ENCODE data around the gene NUDT13. TPM values are rescaled to one million over a fixed set of nuclear protein-coding genes. Genes with fewer than 3 reads are reported as not detected.

Gene NUDT13
- 0.73 and 0.86 TPM in 2 replicates for total RNA-seq

- intact Hi-C loops (cut with micrococcal nuclease) = no loop called here
These were observed at the start of gene NUDT13 for GRCh38 chr10:73110345-73110849. Gene NUDT13 (plus strand): TSS chr10:73110455. CDS start chr10:73114366, 3,911 bp downstream.

DNA sequence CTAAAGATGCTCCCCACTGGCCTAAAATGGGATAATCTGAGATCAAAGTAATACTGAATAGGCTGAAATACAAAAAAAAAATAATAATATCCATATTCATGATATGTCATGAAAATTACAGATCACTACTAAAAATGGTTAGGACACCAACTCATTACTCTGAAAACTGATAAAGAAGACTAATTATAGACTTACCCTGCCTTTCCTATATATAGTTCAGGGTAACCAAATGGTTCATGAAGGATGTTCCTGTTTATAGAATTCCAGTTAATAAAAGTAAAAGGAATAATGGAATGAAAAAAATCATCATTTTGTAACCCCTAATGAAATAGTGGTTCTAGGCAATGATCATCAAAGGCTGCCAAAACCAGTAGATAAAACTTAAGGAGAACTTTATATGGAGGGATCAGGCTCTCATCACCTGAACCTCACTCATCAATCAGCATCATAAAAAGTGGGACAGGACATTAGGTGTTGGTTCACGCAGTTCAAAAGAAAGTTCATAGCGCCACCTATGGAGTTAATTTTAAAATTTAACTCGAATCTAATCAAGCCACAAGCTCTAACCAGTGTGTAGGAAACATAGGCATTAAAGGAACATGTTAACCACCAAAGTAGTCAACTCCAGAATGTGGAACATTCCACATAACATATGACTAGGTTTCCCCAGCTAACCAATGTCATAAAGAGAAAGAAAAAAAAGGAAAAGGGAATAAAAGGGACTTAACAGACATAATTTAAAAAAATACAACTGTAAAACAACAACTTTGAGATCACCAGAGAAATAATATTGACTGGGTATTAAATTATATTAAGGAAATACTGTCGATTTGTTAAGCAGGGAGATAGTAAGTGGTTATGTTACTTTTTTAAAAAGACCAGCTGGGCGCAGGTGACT is 49.3 kb upstream of the NUDT13 start:
- intact Hi-C loops (cut with micrococcal nuclease) = loop anchor here (10.0 kb wide), 1 partner anchor 696 kb away; no protein-coding TSS in a partner anchor

- intact Hi-C loops (cut with micrococcal nuclease) = loop anchor here (10.0 kb wide), 1 partner anchor 697 kb away; no protein-coding TSS in a partner anchor
These were observed 48.5 kb upstream of the NUDT13 start for GRCh38 chr10:73061743-73062142.

GRCh38 chr10:73065441-73065840 is 44.8 kb upstream of the NUDT13 start:
- intact Hi-C loops (cut with micrococcal nuclease) = loop anchor here (10.0 kb wide), 1 partner anchor 701 kb away; no protein-coding TSS in a partner anchor

GRCh38 chr10:73073627-73074026 is 36.6 kb upstream of the NUDT13 start:
- intact Hi-C loops (cut with micrococcal nuclease) = no loop called here

- intact Hi-C loops (cut with micrococcal nuclease) = no loop called here
These were observed 34.4 kb upstream of the NUDT13 start for GRCh38 chr10:73075829-73076228.

DNA sequence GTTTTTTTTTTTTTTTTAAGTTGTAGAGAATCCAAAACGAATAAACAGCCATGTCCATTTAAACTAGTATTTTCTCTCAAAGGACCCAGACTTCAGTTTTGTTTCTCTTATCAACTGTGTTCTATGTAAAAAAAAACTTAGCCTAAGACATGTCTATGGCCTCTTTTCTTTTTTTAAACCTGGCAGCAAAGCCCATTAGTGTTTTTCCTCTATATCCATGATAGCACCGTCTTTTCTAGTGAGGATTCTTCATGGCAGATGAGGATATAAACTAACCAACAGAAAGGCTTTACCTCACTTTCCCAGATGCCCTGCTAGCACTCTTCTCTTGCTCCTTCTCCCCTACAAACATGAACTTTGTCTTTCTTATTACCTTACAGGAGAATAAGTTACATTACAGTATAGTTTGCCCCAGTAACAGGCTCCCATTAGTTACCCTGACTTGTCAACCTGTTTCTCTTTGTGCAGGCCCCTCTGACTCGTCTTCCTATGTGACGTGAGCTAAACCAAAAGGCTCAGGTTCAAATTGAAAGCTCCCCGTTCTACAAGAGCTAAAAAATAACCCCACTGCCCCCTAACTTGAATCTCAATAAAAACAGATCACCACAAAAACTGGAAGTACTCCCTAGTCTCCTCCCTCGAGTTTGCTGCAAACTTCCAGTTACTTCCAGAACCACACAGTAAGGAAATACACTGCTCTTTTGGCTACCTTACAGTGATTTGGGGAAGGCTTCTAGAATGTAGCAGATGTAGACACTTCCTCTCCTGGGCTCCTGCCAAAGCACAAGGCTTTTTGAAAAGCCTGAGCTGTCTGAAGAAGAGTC is 33.7 kb upstream of the NUDT13 start:
- intact Hi-C loops (cut with micrococcal nuclease) = no loop called here

GRCh38 chr10:73079779-73080541 is 30.3 kb upstream of the NUDT13 start:
- intact Hi-C loops (cut with micrococcal nuclease) = no loop called here

- intact Hi-C loops (cut with micrococcal nuclease) = no loop called here
These were observed 27.0 kb upstream of the NUDT13 start for GRCh38 chr10:73083221-73083620.

- intact Hi-C loops (cut with micrococcal nuclease) = no loop called here
These were observed 26.0 kb upstream of the NUDT13 start for GRCh38 chr10:73084209-73084608.

- intact Hi-C loops (cut with micrococcal nuclease) = no loop called here
These were observed 23.4 kb upstream of the NUDT13 start for GRCh38 chr10:73086816-73087215.

DNA sequence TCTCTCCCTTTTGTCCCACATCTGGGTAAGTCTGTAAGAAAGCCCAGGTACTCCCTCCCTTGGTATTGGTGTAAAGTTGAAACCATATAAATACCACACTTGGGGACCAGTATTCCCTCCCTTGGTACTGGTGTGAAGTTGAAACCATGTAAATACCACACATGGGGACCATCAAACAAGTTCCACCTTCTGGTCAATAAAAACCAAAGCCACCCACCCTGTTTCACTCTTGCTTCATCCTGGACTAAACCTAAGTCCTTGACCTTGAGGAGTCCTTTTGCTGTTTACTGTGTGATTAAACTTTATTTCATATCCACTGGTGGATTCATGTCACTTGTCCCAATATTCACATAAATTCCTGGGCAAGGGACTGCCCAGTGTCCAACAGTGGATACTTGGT is 22.0 kb upstream of the NUDT13 start:
- intact Hi-C loops (cut with micrococcal nuclease) = no loop called here

- intact Hi-C loops (cut with micrococcal nuclease) = no loop called here
These were observed 17.4 kb upstream of the NUDT13 start for GRCh38 chr10:73092830-73093229.

GRCh38 chr10:73093922-73094850 is 16.1 kb upstream of the NUDT13 start:
- intact Hi-C loops (cut with micrococcal nuclease) = no loop called here

DNA sequence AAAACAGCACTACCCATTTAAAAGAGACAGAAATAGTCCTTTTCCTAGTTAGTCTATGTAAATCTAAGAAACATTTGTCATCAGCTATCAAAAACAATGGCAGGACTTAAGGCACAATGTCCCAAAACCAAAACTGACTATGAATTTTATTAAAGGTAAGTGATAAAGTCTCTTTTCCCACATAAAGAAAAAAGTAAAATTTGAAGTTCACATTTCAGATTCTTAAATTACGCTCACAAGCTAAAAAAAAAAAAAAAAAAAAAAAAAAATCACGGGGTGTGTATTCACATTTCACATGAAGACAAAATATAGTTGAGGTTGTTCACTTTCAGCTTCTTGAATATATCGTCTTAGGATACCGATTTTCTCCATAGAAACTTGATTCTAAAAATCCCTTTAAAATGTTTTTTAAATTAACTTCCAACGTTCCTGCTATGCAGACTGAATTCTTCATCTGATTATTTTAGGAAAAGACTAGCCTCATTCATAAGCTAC is 15.2 kb upstream of the NUDT13 start:
- intact Hi-C loops (cut with micrococcal nuclease) = loop anchor here (5.0 kb wide), 2 partner anchors 402 to 1008 kb away; partner anchors contain the start of genes PPP3CB and SPOCK2

DNA sequence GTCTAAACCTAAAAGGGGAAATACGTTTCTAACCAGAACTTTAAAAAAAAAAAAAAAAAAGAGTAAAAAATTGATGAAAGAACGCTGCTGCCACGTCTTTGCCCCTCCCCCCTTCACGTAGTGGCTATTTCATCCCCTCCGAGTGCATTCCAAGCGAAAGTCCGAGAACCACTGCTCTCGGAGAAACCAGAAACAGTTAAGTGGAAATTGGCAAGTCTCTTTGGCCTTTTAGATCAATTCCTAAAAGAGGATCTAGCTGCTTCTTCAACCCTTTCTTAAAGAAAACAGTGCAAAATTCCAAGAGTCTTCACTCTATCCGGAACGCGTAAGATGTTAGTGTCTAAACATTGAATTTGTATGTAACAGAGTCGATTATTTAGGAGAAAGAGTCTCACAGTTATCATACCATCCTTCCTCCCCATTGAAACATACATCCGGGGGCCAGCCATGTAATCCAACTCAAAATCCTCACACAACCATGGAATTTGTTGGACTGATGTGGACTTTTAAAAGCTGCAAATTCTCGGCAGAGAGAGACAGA is 14.7 kb upstream of the NUDT13 start:
- intact Hi-C loops (cut with micrococcal nuclease) = loop anchor here (2.0 to 5.0 kb wide), 3 partner anchors 63 to 1008 kb away; partner anchors contain the start of genes PPP3CB and SPOCK2

DNA sequence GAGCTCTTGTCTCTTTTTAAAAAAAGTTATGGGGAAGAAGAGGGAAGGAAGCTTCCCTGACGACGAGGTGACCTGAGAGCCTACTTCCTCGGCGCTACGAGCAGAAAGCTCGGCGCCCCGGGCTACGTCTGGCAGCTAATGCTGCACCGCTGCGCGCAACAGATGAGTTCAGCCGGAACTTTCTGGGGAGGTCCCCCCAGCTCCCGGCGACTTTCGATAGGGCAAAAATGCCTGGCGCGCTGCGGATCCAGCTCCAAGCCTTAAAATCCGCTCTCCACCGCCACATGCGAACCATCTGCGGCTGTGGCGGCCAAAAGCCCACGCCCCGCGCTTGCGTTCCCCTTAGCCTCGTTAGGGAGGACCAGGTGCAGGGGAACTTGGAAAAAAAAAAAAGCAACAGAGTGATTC is 14.2 kb upstream of the NUDT13 start:
- intact Hi-C loops (cut with micrococcal nuclease) = loop anchor here (2.0 to 5.0 kb wide), 3 partner anchors 63 to 1009 kb away; partner anchors contain the start of genes PPP3CB and SPOCK2

- intact Hi-C loops (cut with micrococcal nuclease) = loop anchor here (1.0 to 5.0 kb wide), 5 partner anchors 62 to 1009 kb away; partner anchors contain the start of genes DNAJC9, ECD, FAM149B1 and PPP3CB
These were observed 13.6 kb upstream of the NUDT13 start, which contains the start of gene P4HA1 for GRCh38 chr10:73096449-73097304. Gene P4HA1 (minus strand): TSS chr10:73096866. CDS start chr10:73074883, 21,983 bp downstream.

All from T-helper 2 cell treated with Interferon-gamma antibody and Interleukin-4, amounts not matched to agents 100 ng/mL and 5 ng/mL, for 36 hours (primary cell).